ENCODE results near the gene RETN.

GRCh38 chr19:7637374-7638256 lies 31.2 kb upstream of the RETN start:
- no peak for TF ChIP-seq EP300 (IDR thresholded peaks at IDR 0.05)
- no peak for TF ChIP-seq MYC (IDR thresholded peaks at IDR 0.05; ENCODE audit: borderline replicate concordance, low read length)
- no peak for TF ChIP-seq POLR2A (IDR thresholded peaks at IDR 0.05; ENCODE audit: low read length)
- TF ChIP-seq MAFK (IDR thresholded peaks at IDR 0.05; ENCODE audit: partially characterized antibody) = no peak
- no peak; the same call in 1 of the 2 replicates for TF ChIP-seq PHF8 (IDR thresholded peaks at IDR 0.05; ENCODE audit: borderline replicate concordance, low read depth)
- no peak for TF ChIP-seq CBX8 (IDR thresholded peaks at IDR 0.05)
- TF ChIP-seq, protein P1, sequence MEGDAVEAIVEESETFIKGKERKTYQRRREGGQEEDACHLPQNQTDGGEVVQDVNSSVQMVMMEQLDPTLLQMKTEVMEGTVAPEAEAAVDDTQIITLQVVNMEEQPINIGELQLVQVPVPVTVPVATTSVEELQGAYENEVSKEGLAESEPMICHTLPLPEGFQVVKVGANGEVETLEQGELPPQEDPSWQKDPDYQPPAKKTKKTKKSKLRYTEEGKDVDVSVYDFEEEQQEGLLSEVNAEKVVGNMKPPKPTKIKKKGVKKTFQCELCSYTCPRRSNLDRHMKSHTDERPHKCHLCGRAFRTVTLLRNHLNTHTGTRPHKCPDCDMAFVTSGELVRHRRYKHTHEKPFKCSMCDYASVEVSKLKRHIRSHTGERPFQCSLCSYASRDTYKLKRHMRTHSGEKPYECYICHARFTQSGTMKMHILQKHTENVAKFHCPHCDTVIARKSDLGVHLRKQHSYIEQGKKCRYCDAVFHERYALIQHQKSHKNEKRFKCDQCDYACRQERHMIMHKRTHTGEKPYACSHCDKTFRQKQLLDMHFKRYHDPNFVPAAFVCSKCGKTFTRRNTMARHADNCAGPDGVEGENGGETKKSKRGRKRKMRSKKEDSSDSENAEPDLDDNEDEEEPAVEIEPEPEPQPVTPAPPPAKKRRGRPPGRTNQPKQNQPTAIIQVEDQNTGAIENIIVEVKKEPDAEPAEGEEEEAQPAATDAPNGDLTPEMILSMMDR (IDR thresholded peaks at IDR 0.05) = no peak
- TF ChIP-seq, protein P2, sequence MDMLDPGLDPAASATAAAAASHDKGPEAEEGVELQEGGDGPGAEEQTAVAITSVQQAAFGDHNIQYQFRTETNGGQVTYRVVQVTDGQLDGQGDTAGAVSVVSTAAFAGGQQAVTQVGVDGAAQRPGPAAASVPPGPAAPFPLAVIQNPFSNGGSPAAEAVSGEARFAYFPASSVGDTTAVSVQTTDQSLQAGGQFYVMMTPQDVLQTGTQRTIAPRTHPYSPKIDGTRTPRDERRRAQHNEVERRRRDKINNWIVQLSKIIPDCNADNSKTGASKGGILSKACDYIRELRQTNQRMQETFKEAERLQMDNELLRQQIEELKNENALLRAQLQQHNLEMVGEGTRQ (IDR thresholded peaks at IDR 0.05) = no peak
- no peak for TF ChIP-seq TFCP2L1 (CRISPR knock-in tag; IDR thresholded peaks at IDR 0.05)
- no peak for TF ChIP-seq ZNF302 (CRISPR knock-in tag; IDR thresholded peaks at IDR 0.05)
- TF ChIP-seq EHMT2 (IDR thresholded peaks at IDR 0.05; ENCODE audit: low read depth) = no peak
- TF ChIP-seq ZFP36 (IDR thresholded peaks at IDR 0.05; ENCODE audit: borderline replicate concordance, partially characterized antibody) = no peak
